ENCODE data around the gene ABHD4.

ABHD4 gene

DNA sequence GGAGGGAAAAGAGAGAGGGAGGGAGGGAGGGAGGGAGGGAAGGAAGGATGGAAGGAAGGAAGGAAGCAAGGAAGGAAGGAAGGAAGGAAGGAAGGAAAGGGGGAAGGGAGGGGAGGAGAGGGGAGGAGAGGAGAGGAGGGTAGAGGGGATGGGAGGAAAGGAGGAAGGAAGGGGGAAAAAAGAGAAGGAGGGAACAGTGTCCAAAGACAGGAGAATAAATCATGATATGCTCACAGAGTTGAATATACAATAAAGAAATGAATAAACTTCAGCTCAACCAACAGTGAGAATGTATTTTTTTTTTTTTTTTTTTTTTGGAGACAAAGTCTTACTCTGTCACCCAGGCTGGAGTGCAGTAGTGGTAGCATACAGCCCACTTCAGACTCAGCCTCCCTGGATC, 42.1 kb downstream of the ABHD4 start:
- no peaks in the 10 kb centered on the region for H3K27me3 ChIP-seq (replicated peaks)
- TF ChIP-seq, protein P1, sequence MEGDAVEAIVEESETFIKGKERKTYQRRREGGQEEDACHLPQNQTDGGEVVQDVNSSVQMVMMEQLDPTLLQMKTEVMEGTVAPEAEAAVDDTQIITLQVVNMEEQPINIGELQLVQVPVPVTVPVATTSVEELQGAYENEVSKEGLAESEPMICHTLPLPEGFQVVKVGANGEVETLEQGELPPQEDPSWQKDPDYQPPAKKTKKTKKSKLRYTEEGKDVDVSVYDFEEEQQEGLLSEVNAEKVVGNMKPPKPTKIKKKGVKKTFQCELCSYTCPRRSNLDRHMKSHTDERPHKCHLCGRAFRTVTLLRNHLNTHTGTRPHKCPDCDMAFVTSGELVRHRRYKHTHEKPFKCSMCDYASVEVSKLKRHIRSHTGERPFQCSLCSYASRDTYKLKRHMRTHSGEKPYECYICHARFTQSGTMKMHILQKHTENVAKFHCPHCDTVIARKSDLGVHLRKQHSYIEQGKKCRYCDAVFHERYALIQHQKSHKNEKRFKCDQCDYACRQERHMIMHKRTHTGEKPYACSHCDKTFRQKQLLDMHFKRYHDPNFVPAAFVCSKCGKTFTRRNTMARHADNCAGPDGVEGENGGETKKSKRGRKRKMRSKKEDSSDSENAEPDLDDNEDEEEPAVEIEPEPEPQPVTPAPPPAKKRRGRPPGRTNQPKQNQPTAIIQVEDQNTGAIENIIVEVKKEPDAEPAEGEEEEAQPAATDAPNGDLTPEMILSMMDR (IDR thresholded peaks at IDR 0.05; ENCODE audit: low read depth, low read length, missing control alignments), result no peak
- in situ Hi-C loops (cut with HindIII; ENCODE audit: low pct_ligation_motif_present, low sequenced_read_pairs), result loop anchor here (10.0 kb wide), 1 partner anchor 65 kb away; no protein-coding TSS in a partner anchor
- no peak overlapping the region for H3K4me3 ChIP-seq (ENCODE audit: low read depth, low read length)
- no peak for DNase-seq
- H3K36me3 ChIP-seq (replicated peaks), result no peaks in the 10 kb centered on the region
- no peak overlapping the region for H3K27ac ChIP-seq

DNA sequence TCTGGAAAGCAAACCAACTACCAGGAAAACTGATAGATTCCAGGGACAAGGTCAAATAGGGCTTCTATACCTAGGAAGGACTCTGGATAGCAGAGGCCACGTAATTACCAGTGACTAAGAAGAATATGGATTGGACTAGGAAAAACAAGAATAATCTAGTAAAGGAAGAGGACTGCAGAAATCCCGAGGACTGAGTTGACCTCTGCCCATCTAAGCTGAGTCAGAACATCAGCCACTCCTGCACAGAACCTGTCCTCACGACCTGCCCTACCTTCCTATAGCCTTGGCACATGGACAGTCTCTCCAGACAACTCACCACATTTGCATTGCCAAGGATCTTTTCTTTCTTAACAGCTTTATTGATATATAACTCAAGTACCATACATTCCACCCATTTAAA, 43.7 kb downstream of the ABHD4 start:
- TF ChIP-seq, protein P1 (IDR thresholded peaks at IDR 0.05; ENCODE audit: low read depth, low read length, missing control alignments), result no peak
- Histone ChIP-seq H3K27ac (no peak overlapping the region), H3K36me3 (replicated peaks) (no peaks in the 10 kb centered on the region), H3K4me3 (ENCODE audit: low read depth, low read length) (no peak overlapping the region), H3K27me3 (replicated peaks) (no peaks in the 10 kb centered on the region)
- in situ Hi-C loops (cut with HindIII; ENCODE audit: low pct_ligation_motif_present, low sequenced_read_pairs), result loop anchor here (10.0 kb wide), 1 partner anchor 67 kb away; no protein-coding TSS in a partner anchor
- DNase-seq, result no peak

DNA sequence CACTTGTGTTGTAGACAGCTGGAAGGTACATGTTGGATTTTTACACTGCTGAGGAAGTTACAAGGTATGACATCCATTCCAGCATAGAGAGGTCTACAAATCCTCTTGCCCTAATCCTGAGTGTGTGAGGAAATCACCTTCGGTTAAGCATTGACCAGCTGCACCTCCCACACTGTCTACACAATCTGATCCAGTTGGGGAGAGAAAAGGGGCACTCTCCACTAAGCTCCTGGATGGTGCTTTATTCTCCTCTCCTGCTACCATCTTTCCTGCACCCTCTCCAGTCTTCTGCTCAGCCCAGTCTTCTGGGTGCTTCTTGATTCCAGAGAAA, 46.2 kb downstream of the ABHD4 start, which contains the start of gene OR6J1:
TSS of gene OR6J1 (minus strand) at position 48 of the 331 bp plus-strand sequence. CDS start 9,541 bp downstream, outside the sequence.
- TF ChIP-seq, protein P1 (IDR thresholded peaks at IDR 0.05; ENCODE audit: low read depth, low read length, missing control alignments), result no peak
- H3K4me3 ChIP-seq (ENCODE audit: low read depth, low read length), result no peak within 1 kb of the TSS
- no peaks in the 10 kb centered on the region for H3K27me3 ChIP-seq (replicated peaks)
- no peak within 1 kb of the TSS for H3K27ac ChIP-seq
- no peak for DNase-seq
- in situ Hi-C loops (cut with HindIII; ENCODE audit: low pct_ligation_motif_present, low sequenced_read_pairs), result loop anchor here (10.0 kb wide), 1 partner anchor 69 kb away; no protein-coding TSS in a partner anchor
- H3K36me3 ChIP-seq (replicated peaks), result no peaks in the 10 kb centered on the region

DNA sequence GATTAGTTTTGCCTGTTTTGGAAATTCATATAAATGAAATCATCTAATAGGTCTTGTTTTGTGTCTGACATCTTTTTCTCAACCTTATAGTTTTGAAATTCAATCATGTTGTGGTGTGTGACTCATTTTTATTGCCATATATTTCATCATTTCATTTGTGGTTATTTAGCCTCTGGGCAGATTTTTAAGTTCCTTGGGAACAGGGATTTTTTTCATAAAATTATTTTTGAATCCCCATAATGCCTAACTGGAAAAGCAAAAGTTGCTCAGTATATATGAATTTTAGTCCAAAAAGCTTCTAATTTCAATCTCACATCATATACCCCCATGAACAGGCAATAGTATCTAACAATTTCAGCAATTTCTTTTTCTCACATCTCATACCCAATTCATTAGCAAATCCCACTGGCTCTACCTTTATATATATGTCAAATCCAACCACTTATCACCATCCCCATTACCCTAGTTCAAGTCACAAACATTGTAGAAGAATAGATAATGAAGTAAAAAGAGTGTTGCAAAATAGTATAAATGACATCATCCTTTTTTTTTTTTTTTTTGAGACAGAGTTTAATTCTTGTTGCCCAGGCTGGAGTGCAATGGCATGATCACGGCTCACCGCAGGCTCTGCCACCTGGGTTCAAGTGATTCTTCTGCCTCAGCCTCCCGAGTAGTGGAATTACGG, 48.6 kb downstream of the ABHD4 start:
- Histone ChIP-seq H3K27me3 (replicated peaks) (no peaks in the 10 kb centered on the region), H3K36me3 (replicated peaks) (no peaks in the 10 kb centered on the region), H3K27ac (peak overlapping the region; percentile 77), H3K4me3 (ENCODE audit: low read depth, low read length) (no peak overlapping the region)
- TF ChIP-seq, protein P1 (IDR thresholded peaks at IDR 0.05; ENCODE audit: low read depth, low read length, missing control alignments), result no peak
- no peak for DNase-seq
- in situ Hi-C loops (cut with HindIII; ENCODE audit: low pct_ligation_motif_present, low sequenced_read_pairs), result loop anchor here (10.0 kb wide), 1 partner anchor 72 kb away; no protein-coding TSS in a partner anchor

DNA sequence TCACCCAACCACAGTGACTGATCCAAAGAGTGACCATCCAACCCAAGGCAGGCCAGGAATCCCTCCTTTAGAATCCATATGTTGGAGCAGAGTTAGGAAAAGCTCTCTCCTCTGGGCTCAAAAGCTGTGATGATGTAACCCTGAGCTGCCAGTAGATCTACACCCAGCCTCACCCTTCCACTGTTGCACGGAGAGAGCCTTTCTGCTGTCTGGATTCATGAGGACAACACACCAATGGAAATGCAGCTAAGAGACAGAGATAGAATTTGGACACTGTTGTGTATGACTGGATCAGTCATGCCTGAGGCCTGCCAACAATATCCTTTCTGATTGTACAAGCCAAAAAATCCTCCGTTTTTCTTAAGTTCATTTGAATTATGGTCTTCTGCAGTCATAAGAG, 50.4 kb downstream of the ABHD4 start:
- H3K27me3 ChIP-seq (replicated peaks), result no peaks in the 10 kb centered on the region
- no peak overlapping the region for H3K27ac ChIP-seq
- no peaks in the 10 kb centered on the region for H3K36me3 ChIP-seq (replicated peaks)
- no peak for DNase-seq
- H3K4me3 ChIP-seq (ENCODE audit: low read depth, low read length), result no peak overlapping the region
- TF ChIP-seq, protein P1 (IDR thresholded peaks at IDR 0.05; ENCODE audit: low read depth, low read length, missing control alignments), result no peak
- in situ Hi-C loops (cut with HindIII; ENCODE audit: low pct_ligation_motif_present, low sequenced_read_pairs), result loop anchor here (10.0 kb wide), 1 partner anchor 74 kb away; no protein-coding TSS in a partner anchor
